Loucy (cell line): ENCODE results near the gene CPAMD8.

ENCODE experiments used
- EZH2phosphoT487 ChIP-seq: fragments of 200-600 bp; IDR thresholded peaks from 2 replicates; pipeline ENCODE4 v1.6.1; 2018; ENCODE audit warnings: antibody characterized with exemption, mild to moderate bottlenecking, moderate library complexity, borderline replicate concordance
- TF ChIP-seq, protein P1 (sequence below): fragments of 200-600 bp; sonication (generic); conservative IDR thresholded peaks from 2 replicates; pipeline ENCODE4 v1.5.1; 2014; ENCODE audit warnings: mild to moderate bottlenecking, antibody characterized with exemption, low read length

DNA sequence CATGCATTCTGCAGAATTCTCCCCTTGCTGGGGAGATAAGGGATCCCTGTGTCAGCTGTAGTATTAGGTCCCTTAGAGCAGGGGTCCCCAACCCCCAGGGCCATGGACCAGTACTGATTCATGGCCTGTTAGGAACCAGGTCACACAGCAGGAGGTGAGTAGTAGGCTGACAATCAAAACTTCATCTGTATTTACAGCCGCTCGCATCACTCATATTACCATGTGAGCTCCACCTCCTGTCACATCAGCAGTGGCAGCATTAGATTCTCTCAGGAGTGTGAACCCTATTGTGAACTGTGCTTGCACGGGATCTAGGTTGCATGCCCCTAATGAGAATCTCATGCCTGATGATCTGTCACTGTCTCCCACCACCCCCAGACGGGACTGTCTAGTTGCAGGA, 37.9 kb downstream of the CPAMD8 start:
- TF ChIP-seq, protein P1, sequence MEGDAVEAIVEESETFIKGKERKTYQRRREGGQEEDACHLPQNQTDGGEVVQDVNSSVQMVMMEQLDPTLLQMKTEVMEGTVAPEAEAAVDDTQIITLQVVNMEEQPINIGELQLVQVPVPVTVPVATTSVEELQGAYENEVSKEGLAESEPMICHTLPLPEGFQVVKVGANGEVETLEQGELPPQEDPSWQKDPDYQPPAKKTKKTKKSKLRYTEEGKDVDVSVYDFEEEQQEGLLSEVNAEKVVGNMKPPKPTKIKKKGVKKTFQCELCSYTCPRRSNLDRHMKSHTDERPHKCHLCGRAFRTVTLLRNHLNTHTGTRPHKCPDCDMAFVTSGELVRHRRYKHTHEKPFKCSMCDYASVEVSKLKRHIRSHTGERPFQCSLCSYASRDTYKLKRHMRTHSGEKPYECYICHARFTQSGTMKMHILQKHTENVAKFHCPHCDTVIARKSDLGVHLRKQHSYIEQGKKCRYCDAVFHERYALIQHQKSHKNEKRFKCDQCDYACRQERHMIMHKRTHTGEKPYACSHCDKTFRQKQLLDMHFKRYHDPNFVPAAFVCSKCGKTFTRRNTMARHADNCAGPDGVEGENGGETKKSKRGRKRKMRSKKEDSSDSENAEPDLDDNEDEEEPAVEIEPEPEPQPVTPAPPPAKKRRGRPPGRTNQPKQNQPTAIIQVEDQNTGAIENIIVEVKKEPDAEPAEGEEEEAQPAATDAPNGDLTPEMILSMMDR: no peak
- TF ChIP-seq EZH2phosphoT487: no peak
